HFF-Myc (cell line): ENCODE measurements around the gene SPRED1.
A peak's percentile ranks its signal among the peaks of the same experiment; 100 is the strongest.

ENCODE experiments used
- DNase-seq: peaks from one replicate; pipeline ENCODE4 v3.0.0-alpha.2; 2011; ENCODE audit warnings: low read depth; ENCODE audit errors: extremely low read depth
- H3K4me3 ChIP-seq: replicated peaks from 2 replicates; pipeline ENCODE4 v1.5.1; 2011; ENCODE audit warnings: low read depth, mild to moderate bottlenecking, control low read depth, low read length
- TF ChIP-seq, protein P1 (sequence below): IDR thresholded peaks from 2 replicates; pipeline ENCODE4 v1.5.1; 2012; ENCODE audit warnings: mild to moderate bottlenecking, low read depth, low read length, control low read depth; ENCODE audit errors: missing control alignments

SPRED1 gene

DNA sequence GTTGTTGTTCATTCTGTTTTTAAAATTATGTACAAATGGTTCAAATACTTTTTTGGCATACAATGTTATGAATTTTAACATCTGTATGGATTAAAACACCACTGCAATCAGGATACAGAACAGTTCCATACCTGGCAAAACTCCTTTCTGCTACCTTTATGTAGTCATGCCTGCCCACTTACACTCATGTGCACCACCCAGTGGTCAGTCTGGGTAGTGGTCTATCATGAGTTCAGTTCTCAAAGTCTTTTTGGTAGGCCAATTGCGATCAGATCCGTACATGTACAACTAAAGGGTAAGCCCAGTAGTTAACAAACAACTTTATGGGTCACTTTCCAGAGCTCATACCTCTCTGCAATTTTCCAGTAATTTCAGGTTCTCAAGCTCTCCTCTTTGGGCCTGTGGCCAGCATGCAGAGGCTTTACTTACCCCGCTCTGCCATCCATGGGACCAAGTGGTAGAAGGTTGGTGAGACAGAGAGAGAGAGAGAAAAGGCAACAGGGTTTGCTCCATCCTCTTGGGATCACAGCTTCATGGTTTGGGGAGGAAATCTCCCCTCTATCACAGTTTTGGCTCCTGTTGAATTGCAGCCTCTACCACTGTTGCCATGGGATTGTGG, 137.4 kb downstream of the SPRED1 start:
- no peak for DNase-seq
- H3K4me3 ChIP-seq, result no peak overlapping the region

DNA sequence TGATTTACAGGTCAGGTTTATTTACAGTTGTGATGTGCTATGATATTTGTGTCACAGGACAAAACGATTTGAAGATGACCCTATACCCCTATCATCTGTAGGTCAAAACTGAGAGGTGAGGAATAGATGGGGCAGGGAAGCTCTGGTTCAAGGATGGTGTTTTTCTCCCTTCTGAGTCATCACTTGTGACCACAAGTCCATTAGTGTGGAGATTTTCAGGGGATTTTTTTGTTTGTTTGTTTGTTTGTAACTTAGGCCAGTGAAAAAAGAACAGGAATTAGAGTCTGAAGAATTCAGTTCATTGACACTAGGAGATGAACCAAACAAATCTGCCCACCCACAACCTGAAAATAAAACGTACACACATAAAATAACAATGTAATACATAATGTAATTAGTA, 138.6 kb downstream of the SPRED1 start:
- H3K4me3 ChIP-seq, result no peak overlapping the region
- DNase-seq, result no peak
- TF ChIP-seq, protein P1, sequence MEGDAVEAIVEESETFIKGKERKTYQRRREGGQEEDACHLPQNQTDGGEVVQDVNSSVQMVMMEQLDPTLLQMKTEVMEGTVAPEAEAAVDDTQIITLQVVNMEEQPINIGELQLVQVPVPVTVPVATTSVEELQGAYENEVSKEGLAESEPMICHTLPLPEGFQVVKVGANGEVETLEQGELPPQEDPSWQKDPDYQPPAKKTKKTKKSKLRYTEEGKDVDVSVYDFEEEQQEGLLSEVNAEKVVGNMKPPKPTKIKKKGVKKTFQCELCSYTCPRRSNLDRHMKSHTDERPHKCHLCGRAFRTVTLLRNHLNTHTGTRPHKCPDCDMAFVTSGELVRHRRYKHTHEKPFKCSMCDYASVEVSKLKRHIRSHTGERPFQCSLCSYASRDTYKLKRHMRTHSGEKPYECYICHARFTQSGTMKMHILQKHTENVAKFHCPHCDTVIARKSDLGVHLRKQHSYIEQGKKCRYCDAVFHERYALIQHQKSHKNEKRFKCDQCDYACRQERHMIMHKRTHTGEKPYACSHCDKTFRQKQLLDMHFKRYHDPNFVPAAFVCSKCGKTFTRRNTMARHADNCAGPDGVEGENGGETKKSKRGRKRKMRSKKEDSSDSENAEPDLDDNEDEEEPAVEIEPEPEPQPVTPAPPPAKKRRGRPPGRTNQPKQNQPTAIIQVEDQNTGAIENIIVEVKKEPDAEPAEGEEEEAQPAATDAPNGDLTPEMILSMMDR, result no peak

More for the DNA sequence above, 137.4 kb downstream of the SPRED1 start:
- TF ChIP-seq, protein P1, result peak; percentile 86

DNA sequence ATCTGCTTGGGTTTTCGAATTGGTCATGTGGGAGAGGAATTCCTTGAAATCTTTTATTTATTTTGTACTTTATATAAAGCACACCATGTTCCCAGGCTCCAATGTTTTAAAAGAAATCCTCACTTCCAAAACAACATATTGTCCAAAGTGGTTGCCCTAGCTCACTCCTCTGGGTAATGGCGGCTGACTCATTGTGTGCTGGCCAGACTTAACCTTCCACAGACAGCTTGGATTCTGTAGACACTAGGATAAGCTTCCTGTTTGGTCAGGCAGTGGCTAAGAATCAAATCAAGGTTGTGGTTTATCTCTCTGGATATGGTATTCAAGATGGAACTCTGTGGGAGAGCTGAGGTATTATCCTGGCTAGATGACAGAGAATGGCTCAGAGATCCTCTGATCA, 145.5 kb downstream of the SPRED1 start:
- peak; percentile 87 for DNase-seq
- TF ChIP-seq, protein P1, result no peak
- no peak overlapping the region for H3K4me3 ChIP-seq

DNA sequence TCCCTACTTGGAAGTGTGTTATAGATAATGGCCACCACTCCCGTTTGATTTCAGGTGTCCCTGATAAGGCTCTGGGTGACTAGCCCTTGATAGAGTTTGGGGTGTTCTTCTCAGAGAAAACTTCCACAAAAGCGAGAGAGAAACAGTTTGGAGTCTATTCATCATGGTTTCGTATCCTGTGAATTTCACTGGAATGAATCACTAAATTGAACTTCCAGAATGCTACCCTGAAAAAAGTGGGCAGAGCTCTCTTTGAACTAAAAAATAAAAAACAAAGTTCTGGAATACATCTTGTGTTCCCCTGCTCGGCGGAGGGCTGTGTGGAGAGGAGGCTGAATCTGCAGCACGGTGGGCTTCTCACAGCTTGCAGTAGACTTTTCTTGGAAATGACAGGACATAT, 148.5 kb downstream of the SPRED1 start:
- H3K4me3 ChIP-seq, result no peak overlapping the region
- TF ChIP-seq, protein P1, result no peak
- no peak for DNase-seq

DNA sequence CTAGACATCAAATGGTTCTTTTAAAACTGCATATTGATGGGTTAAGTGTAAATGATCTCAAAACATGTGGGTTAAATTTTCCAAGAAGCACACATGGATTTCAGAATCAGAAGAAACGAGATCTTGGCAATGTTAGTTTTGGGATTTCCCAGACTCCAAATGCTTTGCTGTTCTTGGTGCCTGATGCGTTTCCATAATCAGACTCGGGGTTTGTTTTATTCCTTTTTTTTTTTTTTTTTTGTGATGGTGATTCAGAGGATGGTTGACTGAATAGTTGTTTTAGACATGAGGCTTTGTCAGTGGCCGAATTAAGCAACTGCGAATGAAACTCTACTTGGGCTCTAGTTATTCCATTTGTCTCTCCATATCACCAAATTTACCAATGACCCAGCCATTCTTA, 149.1 kb downstream of the SPRED1 start:
- no peak for DNase-seq
- no peak overlapping the region for H3K4me3 ChIP-seq
- TF ChIP-seq, protein P1, result no peak

DNA sequence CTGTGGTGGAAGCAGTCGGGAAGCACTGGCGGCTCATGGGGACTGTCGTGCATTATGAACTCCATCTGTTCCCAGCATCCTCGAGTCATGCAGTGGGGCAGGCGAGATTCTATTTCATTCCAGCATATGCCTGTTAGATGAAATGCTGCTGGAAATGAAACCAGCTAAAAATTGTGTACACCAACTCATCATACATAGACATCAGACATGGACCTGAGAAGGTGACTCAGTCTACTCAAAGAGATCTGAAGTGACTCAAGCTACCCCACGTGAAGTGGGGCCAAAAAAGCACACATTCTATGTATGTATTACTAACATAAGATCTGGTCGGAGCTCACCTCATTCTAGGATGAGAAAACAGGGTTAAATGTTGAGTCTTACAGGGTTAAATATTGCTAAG, 153.8 kb downstream of the SPRED1 start:
- TF ChIP-seq, protein P1, result no peak
- no peak overlapping the region for H3K4me3 ChIP-seq
- DNase-seq, result no peak
